Pancreas (tissue), 10 donors: Measurements from ENCODE around the gene ELL. TPM values are rescaled to one million over a fixed set of nuclear protein-coding genes. Genes with fewer than 3 reads are reported as not detected.

Experiments
- ATAC-seq, 4 donors: fragments of 200-7000 bp; cut with Tn5 transposase; one replicate each; pipeline versions ENCODE4 v1.8.0 to v1.9.1; 2020; ENCODE audit warnings: mild to moderate bottlenecking in 4 of 4, moderate library complexity in 4 of 4
- DNase-seq, 6 donors: peaks; one replicate each; pipeline ENCODE4 v3.0.0-alpha.2; 2020
- FAIRE-seq: peaks from 2 replicates; lab custom pipeline; 2012; peaks lifted over from hg19 to GRCh38; lab: Jason Lieb, UNC
- H3K27ac ChIP-seq, 4 donors: fragments of 200-600 bp; sonication (generic); 1 replicate in 3 of 4; 2 replicates in 1 of 4; pipeline versions ENCODE4 v1.5.0 to v1.8.0; 2020
- H3K27me3 ChIP-seq, 4 donors: fragments of 200-600 bp; one replicate each; pipeline ENCODE4 v1.8.0; 2021
- H3K36me3 ChIP-seq, 3 donors: fragments of 200-600 bp; sonication (generic) in 1 of 3; one replicate each; pipeline versions ENCODE4 v1.5.0 to v1.8.0; 2020 to 2021
- H3K4me1 ChIP-seq, 3 donors: fragments of 200-600 bp; one replicate each; pipeline ENCODE4 v1.8.0; 2021
- H3K4me3 ChIP-seq, 4 donors: fragments of 200-600 bp; sonication (generic) in 2 of 4; one replicate each; pipeline versions ENCODE4 v1.5.0 to v1.8.0; 2020 to 2021
- H3K9me3 ChIP-seq, 4 donors: fragments of 200-600 bp; one replicate each; pipeline ENCODE4 v1.8.0; 2021
- CTCF ChIP-seq, 4 donors: fragments of 200-600 bp; sonication (generic) in 3 of 4; IDR thresholded peaks; one replicate each; pipeline versions ENCODE4 v1.5.0 to v1.8.0; 2021; ENCODE audit warnings: antibody characterized with exemption in 4 of 4
- WGBS, 2 donors: extraction: QIAGEN DNeasy Blood & Tissue Kit; methylation state at CpG; one replicate each; pipeline ENCODE4 v1.1.7; 2013; 5-methylcytosine and 5-hydroxymethylcytosine counted together
- intact Hi-C, 3 donors: fragments of 100-400 bp; cut with DNase I; formaldehyde crosslinking; loops; one replicate each; pipeline versions ENCODE4 v1.11.1 to v1.14.2; 2022
- polyA plus RNA-seq, 2 donors: library from polyadenylated mRNA; stranded (reverse); fragments of 200-250 nt; gene quantifications; one replicate each; pipeline ENCODE4 v1.2.3, GENCODE V29; 2013
- total RNA-seq, 6 donors: library from RNA; stranded (reverse); fragmentation: NEBNext Ultra II Directional in 4 of 6; extraction: Animal tissue kit (Norgen Biotek cat#: 25700) in 4 of 6; gene quantifications; one replicate each; pipeline versions ENCODE4 v1.2.1 to v1.2.4, GENCODE V29; 2021 to 2023
- donor health status: healthy with polysubstance abuse.
- donor health status: DM: no; HTN: no; CAD: no; lungs with moderate emphysema.
- donor health status: DM: no; HTN: no; CAD: no.
- donor health status: control.
- donor health status: control.
- donor health status: Bipolar disorder and iron deficiency.
- donor health status: DM: yes; HTN: yes; CAD: no.
- donor health status: DM: no; HTN: no; CAD: no.
- donor health status: DM: no; HTN: no; CAD: no.
- donor health status: DM: yes; HTN: yes; CAD: no.

ELL gene
- total and polyA plus RNA-seq, 8 donors: 5.8 to 13.4 (median 9.8) TPM

GRCh38 chr19:18428787-18429674 lies 92.8 kb downstream of the ELL start:
- Histone ChIP-seq H3K9me3 (no peaks in the 10 kb centered on the region), H3K4me1 (no peaks in the 10 kb centered on the region), H3K27me3 (no peaks in the 10 kb centered on the region), H3K27ac (peak overlapping the region; percentile 17 to 66 (median 32)), H3K36me3 (no peaks in the 10 kb centered on the region), H3K4me3 (peak overlapping the region in 1 of 4 donors; percentile 26)
- ATAC-seq (peak; percentile 32 to 68 (median 56)), DNase-seq (peak in 3 of 6 donors; percentile 50 to 87 (median 71)), FAIRE-seq (no peak)
- no peak for TF ChIP-seq CTCF (IDR thresholded peaks at IDR 0.05)
- WGBS, 2 donors: 51 to 58% methylated on average over 72 to 77 of the region's 77 CpGs
- intact Hi-C loops: no loop called here

- no peak overlapping the region for H3K4me3 ChIP-seq
Observed at GRCh38 chr19:18428173-18428786, 93.6 kb downstream of the ELL start.

GRCh38 chr19:18427743-18428113 lies 94.1 kb downstream of the ELL start:
- Histone ChIP-seq H3K27me3 (no peaks in the 10 kb centered on the region), H3K4me3 (no peak overlapping the region), H3K4me1 (no peaks in the 10 kb centered on the region), H3K36me3 (no peaks in the 10 kb centered on the region), H3K9me3 (no peaks in the 10 kb centered on the region), H3K27ac (no peak overlapping the region)
- ATAC-seq (no peak), DNase-seq (peak in 1 of 6 donors; percentile 55), FAIRE-seq (no peak)
- 89 to 94% methylated on average over 11 to 12 of the region's 12 CpGs for WGBS, 2 donors
- intact Hi-C loops: no loop called here
- TF ChIP-seq CTCF (IDR thresholded peaks at IDR 0.05): no peak

More at GRCh38 chr19:18428173-18428786, 93.6 kb downstream of the ELL start:
- no peak for FAIRE-seq
- TF ChIP-seq CTCF (IDR thresholded peaks at IDR 0.05): no peak
- H3K27me3 ChIP-seq: no peaks in the 10 kb centered on the region
- intact Hi-C loops: no loop called here
- H3K4me1 ChIP-seq: no peaks in the 10 kb centered on the region
- H3K27ac ChIP-seq: peak overlapping the region in 2 of 4 donors; percentile 41 to 66
- DNase-seq: peak in 1 of 6 donors; percentile 59
- 81 to 85% methylated on average over 15 to 17 of the region's 17 CpGs for WGBS, 2 donors
- ATAC-seq: no peak
- H3K36me3 ChIP-seq: no peaks in the 10 kb centered on the region
- H3K9me3 ChIP-seq: no peaks in the 10 kb centered on the region

- H3K4me1 ChIP-seq: no peaks in the 10 kb centered on the region
- no peaks in the 10 kb centered on the region for H3K27me3 ChIP-seq
- no peaks in the 10 kb centered on the region for H3K9me3 ChIP-seq
- ATAC-seq (no peak), DNase-seq (peak in 1 of 6 donors; percentile 71), FAIRE-seq (no peak)
- WGBS, 2 donors: 74 to 77% methylated on average over 12 to 16 of the region's 16 CpGs
- no peaks in the 10 kb centered on the region for H3K36me3 ChIP-seq
- H3K27ac ChIP-seq: no peak overlapping the region
- intact Hi-C loops: no loop called here
- no peak for TF ChIP-seq CTCF (IDR thresholded peaks at IDR 0.05)
- no peak overlapping the region for H3K4me3 ChIP-seq
Observed at GRCh38 chr19:18427080-18427742, 94.7 kb downstream of the ELL start.
